ENCODE measurements around the gene LCE1C. TPM values are rescaled to one million over a fixed set of nuclear protein-coding genes. Genes with fewer than 3 reads are reported as not detected.

Gene LCE1C
- total and polyA plus RNA-seq, 9 donors, result not detected

Other genes starting within 250 kb of the LCE1C start
- gene LCE3E, start 239.9 kb downstream of the LCE1C start, total RNA-seq, result not detected
- not detected for gene LCE3E, start 239.9 kb downstream of the LCE1C start, polyA plus RNA-seq
- not detected for gene LCE3D, start 226.1 kb downstream of the LCE1C start, total RNA-seq
- gene LCE3D, start 226.1 kb downstream of the LCE1C start, polyA plus RNA-seq, result not detected
- gene LCE3C, start 206.4 kb downstream of the LCE1C start, total RNA-seq, result not detected
- gene LCE3C, start 206.4 kb downstream of the LCE1C start, polyA plus RNA-seq, result not detected
- gene LCE3B, start 192.8 kb downstream of the LCE1C start, total RNA-seq, result not detected
- gene LCE3B, start 192.8 kb downstream of the LCE1C start, polyA plus RNA-seq, result not detected
- gene LCE3A, start 183.5 kb downstream of the LCE1C start, total RNA-seq, result not detected
- not detected for gene LCE3A, start 183.5 kb downstream of the LCE1C start, polyA plus RNA-seq
- gene LCE2D, start 143.3 kb downstream of the LCE1C start, total RNA-seq, result not detected
- gene LCE2D, start 143.3 kb downstream of the LCE1C start, polyA plus RNA-seq, result not detected
- not detected for gene LCE2C, start 131.4 kb downstream of the LCE1C start, total RNA-seq
- not detected for gene LCE2C, start 131.4 kb downstream of the LCE1C start, polyA plus RNA-seq
- not detected for gene LCE2B, start 120.5 kb downstream of the LCE1C start, total RNA-seq
- not detected for gene LCE2B, start 120.5 kb downstream of the LCE1C start, polyA plus RNA-seq
- gene LCE2A, start 108.3 kb downstream of the LCE1C start, total RNA-seq, result not detected
- not detected for gene LCE2A, start 108.3 kb downstream of the LCE1C start, polyA plus RNA-seq
- not detected for gene LCE4A, start 98.5 kb downstream of the LCE1C start, total RNA-seq
- not detected for gene LCE4A, start 98.5 kb downstream of the LCE1C start, polyA plus RNA-seq
- gene KPRP, start 48.6 kb downstream of the LCE1C start, total RNA-seq, result not detected
- gene KPRP, start 48.6 kb downstream of the LCE1C start, polyA plus RNA-seq, result not detected
- gene LCE1F, start 31.5 kb downstream of the LCE1C start, total RNA-seq, result not detected
- gene LCE1F, start 31.5 kb downstream of the LCE1C start, polyA plus RNA-seq, result not detected
- gene LCE1E, start 20.4 kb downstream of the LCE1C start, total RNA-seq, result not detected
- not detected for gene LCE1E, start 20.4 kb downstream of the LCE1C start, polyA plus RNA-seq
- gene LCE1D, start 9.9 kb downstream of the LCE1C start, total RNA-seq, result not detected
- gene LCE1D, start 9.9 kb downstream of the LCE1C start, polyA plus RNA-seq, result not detected
- gene LCE1B, start 5.3 kb upstream of the LCE1C start, total RNA-seq, result not detected
- not detected for gene LCE1B, start 5.3 kb upstream of the LCE1C start, polyA plus RNA-seq
- gene LCE1A, start 20.8 kb upstream of the LCE1C start, total RNA-seq, result not detected
- gene LCE1A, start 20.8 kb upstream of the LCE1C start, polyA plus RNA-seq, result not detected
- not detected for gene LCE6A, start 36.2 kb upstream of the LCE1C start, total RNA-seq
- gene LCE6A, start 36.2 kb upstream of the LCE1C start, polyA plus RNA-seq, result not detected
- not detected for gene LCE7A, start 53.3 kb upstream of the LCE1C start, total RNA-seq
- gene LCE7A, start 53.3 kb upstream of the LCE1C start, polyA plus RNA-seq, result not detected
- gene SMCP, start 71.7 kb upstream of the LCE1C start, total RNA-seq, result under 1 TPM in 1 of 7 donors, not detected in 6; 0.35 TPM
- gene SMCP, start 71.7 kb upstream of the LCE1C start, polyA plus RNA-seq, result under 1 TPM in 1 of 2 donors, not detected in 1; 0.18 TPM
- gene IVL, start 101.9 kb upstream of the LCE1C start, total RNA-seq, result not detected
- gene IVL, start 101.9 kb upstream of the LCE1C start, polyA plus RNA-seq, result not detected
- not detected for gene SPRR5, start 140.6 kb upstream of the LCE1C start, total RNA-seq
- not detected for gene SPRR5, start 140.6 kb upstream of the LCE1C start, polyA plus RNA-seq
- not detected for gene SPRR4, start 164.0 kb upstream of the LCE1C start, total RNA-seq
- gene SPRR4, start 164.0 kb upstream of the LCE1C start, polyA plus RNA-seq, result not detected
- gene SPRR1A, start 177.4 kb upstream of the LCE1C start, total RNA-seq, result not detected
- gene SPRR1A, start 177.4 kb upstream of the LCE1C start, polyA plus RNA-seq, result not detected
- under 1 TPM in 1 of 7 donors, not detected in 6; 0.85 TPM for gene SPRR3, start 195.1 kb upstream of the LCE1C start, total RNA-seq
- not detected for gene SPRR3, start 195.1 kb upstream of the LCE1C start, polyA plus RNA-seq
- not detected for gene SPRR1B, start 224.6 kb upstream of the LCE1C start, total RNA-seq
- not detected for gene SPRR1B, start 224.6 kb upstream of the LCE1C start, polyA plus RNA-seq
- gene SPRR2D, start 234.5 kb upstream of the LCE1C start, total RNA-seq, result under 1 TPM in 2 of 7 donors, not detected in 5; 0.32 to 0.45 TPM
- 1 to 10 TPM in 1 of 2 donors, under 1 TPM in 1; 0.27 to 1.1 TPM for gene SPRR2D, start 234.5 kb upstream of the LCE1C start, polyA plus RNA-seq